CD1c-positive myeloid dendritic cell (primary cell): Measurements from ENCODE around the gene SLC38A5.
"Not testable (repeated sequence)": the region's sequence is repeated elsewhere in the genome, so short reads cannot be mapped to it uniquely, and the experiment has no call there.

Experiments
- DNase-seq: peaks from one replicate; pipeline ENCODE4 v3.0.0-alpha.2; 2016; ENCODE audit errors: extremely low spot score

SLC38A5 gene

DNA sequence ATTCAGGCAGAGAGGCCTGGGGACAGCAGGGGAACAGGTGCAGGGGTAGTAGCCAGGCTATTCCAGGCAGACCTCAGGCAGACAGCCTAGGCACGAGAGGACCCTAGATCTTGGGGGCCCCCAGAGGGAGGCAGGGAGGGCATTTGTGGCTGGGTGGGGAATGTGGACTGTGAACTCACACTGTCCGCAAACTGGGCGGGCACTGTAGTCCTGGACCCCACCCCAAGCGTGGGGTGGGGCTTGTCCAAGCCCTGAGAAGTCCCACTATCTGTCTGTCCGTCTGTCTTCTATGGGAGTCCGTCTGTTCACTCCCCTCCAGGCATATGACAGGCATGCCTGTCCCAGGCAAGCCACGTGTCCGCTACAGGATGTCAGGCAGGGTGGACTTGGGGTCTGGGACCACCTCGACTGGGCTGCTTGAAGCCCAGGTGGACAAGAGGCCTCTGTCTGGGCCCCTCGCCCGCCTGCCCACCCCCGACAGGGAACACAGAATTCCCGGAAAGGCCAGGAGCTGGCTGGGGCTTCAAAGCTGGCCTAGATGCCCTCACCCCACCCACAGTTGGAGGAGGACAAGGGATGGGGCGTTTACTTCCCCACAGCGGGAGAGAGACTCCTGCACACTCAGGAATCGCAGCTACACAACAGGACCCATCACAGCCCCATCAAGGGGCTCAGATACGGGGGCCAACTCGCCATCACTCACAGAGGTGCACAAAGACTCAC lies at the start of gene SLC38A5:
SLC38A5 (minus strand) TSS at position 151 of the 723 bp plus-strand sequence. CDS start 2,336 bp downstream, outside the sequence.
- DNase-seq: no peak

DNA sequence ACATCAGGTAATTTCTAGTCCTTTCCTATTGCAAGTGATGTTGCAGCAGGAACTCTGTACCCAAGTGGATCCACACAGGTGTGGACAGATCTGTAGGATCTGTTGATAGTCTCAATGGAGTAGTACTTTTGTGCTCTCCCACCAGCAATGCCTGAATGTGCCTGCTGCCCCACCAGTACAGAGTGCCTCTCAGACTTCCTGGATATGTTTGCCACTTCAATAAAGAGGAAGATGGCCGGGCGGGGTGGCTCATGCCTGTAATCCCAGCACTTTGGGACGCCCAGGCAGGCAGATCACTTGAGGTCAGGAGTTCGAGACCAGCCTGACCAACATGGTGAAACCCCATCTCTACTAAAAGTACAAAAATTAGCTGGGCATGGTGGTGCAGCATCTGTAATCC lies 49.4 kb upstream of the SLC38A5 start:
- not testable (repeated sequence) for DNase-seq

DNA sequence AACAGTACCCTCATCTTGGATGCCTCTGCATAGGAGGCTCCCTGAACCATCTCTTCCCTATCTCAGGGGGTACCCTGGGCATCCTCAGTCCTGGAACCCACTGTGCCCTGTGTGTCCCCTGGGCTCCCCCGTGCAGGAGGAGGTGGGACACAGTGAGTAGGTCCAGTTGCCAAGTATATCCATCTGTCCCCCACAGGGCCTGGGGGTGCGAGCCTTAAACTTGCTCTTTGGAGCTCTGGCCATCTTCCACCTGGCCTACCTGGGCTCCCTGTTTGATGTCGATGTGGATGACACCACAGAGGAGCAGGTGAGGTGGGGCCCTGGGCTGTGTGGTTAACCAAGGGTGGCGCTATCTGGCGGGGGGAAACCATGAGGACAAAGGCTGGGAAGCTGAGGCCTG lies 46.9 kb upstream of the SLC38A5 start:
- DNase-seq: no peak

DNA sequence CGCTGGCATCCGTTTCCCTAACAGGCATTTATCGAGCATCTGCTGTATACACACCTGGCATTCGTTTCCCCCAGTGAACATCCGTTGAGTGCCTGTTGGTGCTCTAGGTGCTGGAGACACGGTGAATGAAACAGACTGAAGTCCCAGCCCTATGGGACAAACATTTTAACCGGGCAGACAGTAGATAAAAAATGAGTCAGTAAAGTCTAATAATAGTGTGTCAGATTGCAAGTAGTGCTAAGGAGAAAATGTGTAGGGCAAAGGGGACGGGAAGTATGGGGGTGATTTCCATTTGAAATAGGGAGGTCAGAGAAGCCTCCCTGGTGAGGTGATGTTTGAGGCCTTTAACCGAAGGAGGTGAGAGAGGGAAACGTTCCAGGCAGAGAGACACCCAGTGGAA lies 46.2 kb upstream of the SLC38A5 start:
- no peak for DNase-seq

DNA sequence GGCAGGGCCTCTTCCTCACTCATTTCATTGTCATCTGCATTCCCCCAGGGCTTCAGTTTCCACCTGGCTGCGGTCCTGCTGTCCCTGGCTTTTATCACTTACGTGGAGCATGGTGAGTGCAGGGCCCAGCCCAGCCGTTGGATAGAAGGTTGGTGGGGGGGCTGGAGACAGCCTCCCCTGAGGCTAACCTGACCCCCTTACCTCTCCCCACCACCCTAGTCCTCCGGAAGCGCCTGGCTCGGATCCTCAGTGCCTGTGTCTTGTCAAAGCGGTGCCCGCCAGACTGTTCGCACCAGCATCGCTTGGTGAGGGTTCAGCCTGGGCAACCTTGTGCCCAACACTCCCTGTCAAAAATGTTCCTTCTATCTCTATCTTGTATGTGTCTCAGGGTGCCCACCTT lies 45.8 kb upstream of the SLC38A5 start:
- DNase-seq: no peak

DNA sequence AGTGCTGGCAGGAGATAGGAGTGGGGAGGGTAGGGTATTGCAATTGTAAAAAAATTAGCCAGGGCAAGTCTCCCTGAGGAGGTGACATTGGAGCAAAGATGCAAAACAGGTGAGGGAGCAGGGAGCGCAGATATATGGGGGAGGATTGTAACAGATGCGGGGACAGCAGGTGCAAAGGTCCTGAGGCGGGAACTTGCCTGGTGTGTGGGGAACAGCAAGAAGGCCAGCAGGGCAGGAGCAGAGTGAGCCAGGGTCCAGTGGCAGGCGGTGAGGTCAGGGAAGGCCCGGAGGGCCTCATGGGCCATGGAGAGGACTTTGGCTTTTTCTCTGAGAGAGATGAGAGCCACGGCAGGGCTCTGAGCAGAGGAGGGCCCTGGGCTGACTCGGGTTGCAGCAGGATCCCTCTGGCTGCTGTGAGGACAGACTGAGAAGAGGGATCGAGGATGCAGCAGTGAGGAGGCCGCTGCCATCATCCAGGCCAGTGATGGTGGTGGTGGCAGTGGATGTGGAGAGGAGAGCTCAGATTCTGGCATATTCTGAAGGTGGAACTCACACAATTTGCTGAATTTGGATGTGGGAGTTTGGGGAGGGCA lies 44.9 kb upstream of the SLC38A5 start:
- DNase-seq: no peak

DNA sequence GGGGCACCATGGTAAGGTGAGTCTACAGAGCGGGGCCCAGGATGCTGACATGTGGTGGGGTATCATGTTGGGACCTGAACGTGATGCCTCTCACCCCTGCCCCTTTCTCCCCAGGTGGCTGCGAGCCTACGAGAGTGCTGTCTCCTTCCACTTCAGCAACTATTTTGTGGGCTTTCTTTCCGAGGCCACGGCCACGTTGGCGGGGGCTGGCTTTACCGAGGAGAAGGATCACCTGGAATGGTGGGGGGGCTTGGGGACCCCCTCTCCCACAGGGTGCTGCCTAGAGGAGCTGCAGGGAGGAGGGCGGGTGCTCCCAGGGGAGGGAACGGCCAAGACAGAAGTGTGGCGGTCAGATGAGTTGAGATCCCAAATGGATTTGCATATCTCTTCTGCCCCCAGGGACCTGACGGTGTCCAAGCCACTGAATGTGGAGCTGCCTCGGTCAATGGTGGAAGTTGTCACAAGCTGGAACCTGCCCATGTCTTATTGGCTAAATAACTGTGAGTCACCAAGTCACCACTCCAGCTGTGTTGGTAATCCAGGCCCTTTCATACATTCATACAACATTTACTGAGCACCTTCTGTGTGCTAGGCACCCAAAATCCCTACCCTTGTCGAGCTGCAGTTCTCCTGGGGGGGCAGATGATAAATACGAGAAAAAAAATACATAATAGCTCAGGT lies 44.2 kb upstream of the SLC38A5 start:
- DNase-seq: no peak

DNA sequence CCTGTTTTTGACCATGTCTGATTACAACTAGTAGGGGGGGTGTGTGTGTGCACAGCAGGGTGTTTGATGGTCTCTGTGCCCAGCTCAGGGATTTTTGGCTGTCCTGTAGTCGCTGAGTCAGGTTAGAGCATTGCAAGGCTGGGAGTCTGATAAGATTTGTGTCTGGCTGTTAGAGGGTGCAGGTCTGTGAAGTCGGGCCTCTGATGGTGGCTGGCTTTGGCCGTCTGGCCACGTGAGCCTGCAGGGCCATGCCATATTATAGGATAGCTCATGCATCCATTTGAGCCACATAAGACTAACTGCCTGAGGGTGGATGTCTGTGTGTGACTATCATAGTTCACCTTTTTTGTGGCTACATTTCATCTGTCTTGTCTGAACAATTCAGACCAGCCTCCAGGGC lies 43.6 kb upstream of the SLC38A5 start:
- DNase-seq: no peak

DNA sequence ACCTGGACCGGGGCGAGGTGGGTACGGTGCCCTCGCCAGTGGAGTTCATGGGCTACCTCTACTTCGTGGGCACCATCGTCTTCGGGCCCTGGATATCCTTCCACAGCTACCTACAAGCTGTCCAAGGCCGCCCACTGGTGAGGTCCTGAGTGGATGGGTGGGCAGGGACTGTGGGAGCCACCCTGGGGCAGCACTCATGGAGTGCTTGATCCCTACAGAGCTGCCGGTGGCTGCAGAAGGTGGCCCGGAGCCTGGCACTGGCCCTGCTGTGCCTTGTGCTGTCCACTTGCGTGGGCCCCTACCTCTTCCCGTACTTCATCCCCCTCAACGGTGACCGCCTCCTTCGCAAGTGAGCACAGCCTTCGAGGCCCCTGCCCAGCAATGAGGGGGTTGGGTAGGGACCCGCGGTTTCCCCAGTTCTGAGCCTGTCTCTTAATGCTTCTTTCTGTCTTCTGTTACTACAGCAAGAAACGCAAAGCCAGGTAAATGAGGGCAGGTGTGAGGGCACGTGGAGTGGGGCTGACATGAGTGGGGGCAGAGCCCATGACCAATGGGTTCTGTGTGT lies 42.4 kb upstream of the SLC38A5 start:
- DNase-seq: no peak

DNA sequence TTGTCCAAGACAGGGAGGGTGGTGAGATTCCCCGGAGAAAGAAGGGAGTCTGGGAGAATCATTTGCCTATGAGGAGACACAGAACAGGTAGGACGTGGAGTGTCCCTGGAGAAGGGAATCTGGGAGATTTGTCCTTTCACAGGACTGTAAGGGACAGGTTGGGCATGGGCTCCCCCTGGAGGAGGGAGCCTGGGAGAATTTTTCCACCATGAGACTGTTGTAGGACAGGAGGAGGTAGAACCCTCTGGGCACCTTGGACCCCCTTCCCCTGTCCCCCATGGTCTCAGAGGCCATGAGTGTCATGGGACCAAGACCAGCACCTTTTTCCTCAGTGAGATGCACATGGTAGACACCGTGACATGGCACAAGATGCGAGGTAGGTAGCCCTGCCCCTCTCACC lies 41.5 kb upstream of the SLC38A5 start:
- no peak for DNase-seq

DNA sequence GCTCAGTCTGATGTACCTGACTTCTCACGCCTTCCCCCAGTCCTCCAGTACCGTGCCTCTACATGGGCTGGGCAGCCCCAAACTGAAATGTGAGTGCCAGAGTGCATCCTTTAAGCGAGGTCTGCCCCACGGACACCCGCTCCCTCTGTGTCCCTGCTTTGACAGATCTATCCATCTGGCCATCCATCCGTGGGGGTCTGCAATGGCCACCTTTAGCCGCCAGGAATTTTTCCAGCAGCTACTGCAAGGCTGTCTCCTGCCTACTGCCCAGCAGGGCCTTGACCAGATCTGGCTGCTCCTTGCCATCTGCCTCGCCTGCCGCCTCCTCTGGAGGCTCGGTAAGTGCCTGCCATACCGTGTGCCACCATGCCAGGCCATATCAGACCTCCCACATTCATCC lies 39.6 kb upstream of the SLC38A5 start:
- no peak for DNase-seq

DNA sequence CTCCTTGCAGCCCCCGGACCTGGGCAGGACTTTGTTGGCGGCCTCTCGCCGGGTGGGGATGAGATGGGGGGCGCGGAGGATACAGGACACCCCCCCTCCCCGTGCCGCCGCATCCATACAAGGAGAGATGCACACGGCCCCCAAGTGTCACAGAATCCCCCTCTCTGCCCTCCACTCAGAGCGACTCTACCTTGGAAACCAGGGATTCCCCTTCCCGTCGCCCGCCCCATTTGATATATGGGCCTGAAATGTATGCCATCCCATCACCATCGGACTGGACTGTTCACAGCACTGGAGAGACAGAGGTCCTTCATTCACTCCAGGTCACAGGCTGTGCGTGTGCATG lies 39.2 kb upstream of the SLC38A5 start:
- no peak for DNase-seq

DNA sequence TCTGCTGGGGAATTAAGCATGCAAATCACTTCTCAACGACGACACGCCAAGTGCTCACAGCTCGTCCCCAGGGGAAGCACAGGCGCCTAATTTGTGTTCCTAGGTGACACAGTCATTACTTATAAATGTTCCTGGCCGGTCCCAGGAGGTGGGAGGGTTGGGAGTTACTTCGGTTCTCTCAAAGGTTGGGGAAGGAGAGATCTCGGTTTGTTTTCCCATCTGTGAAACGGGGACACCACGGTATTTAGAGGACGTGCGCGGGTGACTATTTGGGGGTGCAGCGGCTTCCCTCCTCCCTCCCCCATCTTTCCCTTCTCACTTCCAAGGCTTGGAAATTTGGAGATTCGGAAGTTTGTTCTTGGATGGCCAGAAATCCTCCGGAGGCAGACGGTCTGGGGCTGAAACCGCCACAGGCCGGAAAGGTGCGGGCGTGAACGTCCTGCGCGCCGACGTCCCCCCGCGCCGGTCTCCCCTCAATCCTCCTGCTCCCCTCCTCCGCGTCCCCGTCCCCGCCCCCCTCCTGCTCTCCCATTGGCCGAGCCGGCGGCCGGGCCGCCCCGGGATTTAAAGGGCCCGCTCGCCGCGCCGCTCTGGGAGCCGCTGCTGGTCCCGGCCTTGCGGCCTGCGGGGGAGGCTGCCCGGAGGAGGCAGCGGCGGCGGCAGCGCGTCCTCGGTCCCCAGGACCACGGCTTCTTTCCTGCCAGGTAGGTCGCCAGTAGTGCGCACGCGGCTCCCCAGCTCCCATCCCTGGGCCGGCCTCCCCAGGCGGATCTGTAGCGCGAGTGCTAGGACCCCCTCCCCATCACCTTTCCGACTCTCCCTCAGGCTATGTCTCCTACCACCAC lies 38.6 kb upstream of the SLC38A5 start, which contains the start of gene PORCN:
PORCN (plus strand) TSS at position 593 of the 845 bp plus-strand sequence. CDS start 829 bp downstream, outside the sequence.
- peak; percentile 73 for DNase-seq

DNA sequence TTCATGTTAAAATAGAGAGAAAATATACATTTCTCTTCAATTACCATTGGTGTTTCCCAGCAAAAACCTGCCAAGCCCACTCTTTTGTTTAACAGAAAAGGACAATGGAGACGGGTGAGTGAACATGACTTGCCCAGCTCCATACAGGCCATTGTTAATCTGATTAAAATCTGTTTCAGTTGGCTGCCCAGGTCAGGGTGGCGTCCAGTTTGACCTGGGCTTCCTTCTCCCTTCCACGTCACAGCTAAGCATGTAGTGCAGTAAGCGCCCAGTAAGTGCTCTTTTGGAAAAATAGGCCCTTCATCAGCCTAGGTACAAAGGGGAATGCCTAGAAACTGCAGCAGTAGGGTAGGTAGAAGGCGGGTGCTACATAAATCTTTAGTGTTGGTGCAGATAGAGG lies 37.2 kb upstream of the SLC38A5 start:
- DNase-seq: no peak

DNA sequence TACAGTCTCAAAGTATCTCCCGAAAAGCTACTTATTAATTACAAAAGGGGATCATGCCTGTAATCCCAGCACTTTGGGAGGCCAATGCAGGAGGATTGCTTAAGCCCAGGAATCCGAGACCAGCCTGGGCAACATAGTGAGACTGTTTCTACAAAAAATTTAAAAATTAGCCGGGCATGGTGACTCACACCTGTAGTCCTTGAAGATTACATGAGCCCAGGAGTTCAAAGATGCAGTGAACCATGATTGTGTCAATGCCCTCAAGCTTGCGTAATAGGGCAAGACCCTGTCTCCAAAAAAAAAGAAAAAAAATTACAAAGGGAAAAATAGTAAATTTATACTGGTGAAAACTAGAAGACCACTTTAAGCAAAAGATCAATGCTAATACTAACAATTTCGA lies 35.4 kb upstream of the SLC38A5 start:
- DNase-seq: no peak

DNA sequence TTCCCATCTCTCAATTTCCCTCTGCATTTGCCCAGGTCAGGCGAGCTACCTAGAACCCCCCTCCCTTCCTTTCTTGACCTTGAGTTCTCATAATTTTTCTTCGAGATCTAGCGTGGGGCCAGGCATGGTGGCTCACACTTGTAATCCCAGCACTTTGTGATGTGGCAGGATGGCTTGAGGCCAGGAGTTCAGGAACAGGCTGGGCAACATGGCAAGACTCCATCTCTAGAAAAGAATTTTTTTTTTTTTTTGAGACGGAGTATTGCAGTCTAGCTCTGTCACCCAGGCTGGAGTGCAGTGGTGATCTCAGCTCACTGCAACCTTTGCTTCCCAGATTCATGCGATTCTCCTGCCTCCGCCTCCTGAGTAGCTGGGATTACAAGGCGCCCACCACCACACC lies 34.2 kb upstream of the SLC38A5 start:
- DNase-seq: no peak

DNA sequence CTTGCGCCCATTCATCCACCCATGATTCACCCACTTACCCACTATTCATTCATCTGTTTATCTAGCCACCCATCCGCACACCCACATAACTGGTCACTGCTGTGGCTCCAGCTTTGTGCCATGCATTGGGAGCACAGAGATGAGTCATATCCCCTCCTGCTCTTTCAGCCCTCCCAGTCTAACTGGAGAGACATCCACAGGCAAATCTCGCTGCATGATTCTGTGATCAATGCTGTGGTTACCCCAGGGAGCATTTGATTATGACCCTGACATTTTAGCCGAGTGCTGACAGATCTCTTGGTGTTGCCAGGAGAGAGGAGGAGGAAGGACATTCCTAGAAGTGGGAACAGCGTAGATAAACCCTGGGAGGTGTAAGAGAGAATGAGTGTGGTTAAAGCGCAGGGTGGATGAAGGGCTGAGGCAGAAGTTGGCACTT lies 28.3 kb upstream of the SLC38A5 start:
- no peak for DNase-seq

DNA sequence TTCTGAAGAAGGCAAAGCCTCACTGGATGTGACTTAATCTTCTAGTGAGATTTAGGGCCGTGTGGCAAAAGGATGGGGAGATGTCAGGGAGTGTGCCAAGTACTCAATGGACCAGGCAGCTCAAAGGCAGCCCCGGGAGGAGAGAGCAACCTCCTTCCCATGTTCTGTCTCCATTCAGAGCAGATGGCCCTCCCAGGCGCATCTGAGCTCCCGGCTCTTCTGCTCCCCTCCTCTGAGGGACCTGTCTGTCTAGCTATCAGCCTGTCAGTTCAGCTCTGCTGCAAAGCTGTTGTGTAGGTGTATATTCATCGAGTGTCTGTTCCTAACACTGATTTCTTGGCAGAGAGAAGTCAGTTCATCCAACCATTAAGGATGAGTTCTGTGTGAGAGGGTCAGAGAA lies 27.8 kb upstream of the SLC38A5 start:
- DNase-seq: no peak

DNA sequence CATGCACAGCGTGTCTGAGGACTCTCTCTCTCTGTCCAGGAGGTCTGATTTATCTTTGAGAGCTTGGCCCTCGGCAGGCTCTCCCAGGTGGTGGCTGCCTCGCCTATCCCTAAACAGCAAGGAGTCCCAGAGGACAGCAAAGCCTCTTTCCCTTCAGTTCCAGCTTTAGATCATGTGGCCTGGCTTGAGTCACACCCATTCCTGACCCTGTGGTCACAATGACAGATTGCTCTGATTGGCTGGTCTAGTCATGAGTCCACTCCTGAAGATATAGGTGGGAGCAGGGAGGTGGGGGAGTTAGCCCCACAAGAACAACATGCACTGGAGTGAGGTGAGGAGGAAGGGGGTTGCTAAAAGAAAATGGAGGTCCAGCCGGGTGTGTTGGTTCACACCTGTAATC lies 26.6 kb upstream of the SLC38A5 start:
- DNase-seq: no peak

DNA sequence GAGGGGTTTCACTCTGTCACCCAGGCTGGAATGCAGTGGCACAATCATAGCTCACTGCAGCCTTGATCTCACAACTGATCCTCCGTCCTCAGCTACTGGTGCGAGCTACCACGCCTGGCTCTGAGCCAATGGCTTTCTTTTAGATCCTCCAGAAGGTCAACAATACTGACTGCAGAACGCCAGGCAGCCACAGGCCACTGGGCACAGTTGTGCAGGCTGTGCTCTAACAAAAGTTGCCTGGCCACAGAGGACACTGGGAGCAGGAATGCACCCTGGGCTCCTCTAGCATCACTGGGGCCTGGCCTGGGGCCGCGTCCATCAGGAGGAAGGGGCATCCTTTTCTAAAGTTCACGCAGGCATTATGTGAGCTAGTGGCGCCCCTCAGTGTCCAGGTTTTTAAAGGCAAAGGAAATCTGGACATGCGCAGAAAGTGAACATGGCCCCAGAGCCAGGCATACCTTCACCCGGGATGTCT lies 23.9 kb upstream of the SLC38A5 start:
- peak; percentile 9 for DNase-seq

DNA sequence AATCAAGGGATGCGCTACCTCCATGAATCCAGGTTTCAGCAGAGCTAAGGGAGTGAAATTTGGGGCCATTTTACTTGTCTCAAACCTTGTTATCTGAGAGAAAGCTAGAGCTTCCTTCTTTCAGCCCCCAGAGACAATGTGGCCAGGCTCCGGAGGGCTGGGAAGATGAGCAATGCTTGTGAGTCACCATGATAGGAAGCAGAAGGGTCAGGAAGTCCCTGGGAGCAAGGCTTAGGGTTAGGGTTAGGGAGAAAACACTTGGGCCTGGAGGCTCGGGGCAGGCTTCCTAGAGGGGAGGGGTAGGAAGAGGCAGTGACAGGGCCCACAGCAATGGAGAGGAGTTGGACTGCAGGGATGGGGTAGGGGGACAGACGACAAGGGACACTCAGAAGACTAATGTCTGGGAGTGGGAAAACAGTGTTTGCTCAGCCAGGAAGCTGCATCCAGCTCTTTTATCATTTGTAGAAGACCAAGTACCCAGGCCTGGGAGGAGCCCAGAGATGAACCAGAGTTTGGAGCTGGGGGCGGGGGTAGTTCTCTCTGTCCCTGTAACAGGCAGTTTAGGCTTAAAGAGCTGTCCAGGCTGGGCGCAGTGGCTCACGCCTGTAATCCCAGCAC lies 22.3 kb upstream of the SLC38A5 start:
- DNase-seq: peak; percentile 50
